HEK293T (cell line): Measurements from ENCODE around the gene SCYGR7.
A peak's percentile ranks its signal among the peaks of the same experiment; 100 is the strongest.

Experiments used
- CTCF ChIA-PET: fragments of 350-600 bp; formaldehyde crosslinking; extraction: SDS; loops from one replicate; lab custom pipeline; 2021; ENCODE audit warnings: antibody characterized with exemption, inconsistent platforms; lab: Yijun Ruan, JAX
- POLR2A ChIA-PET: fragments of 350-600 bp; formaldehyde crosslinking; extraction: SDS; loops from one replicate; lab custom pipeline; 2020; ENCODE audit warnings: antibody characterized with exemption, inconsistent platforms; lab: Yijun Ruan, JAX
- DNase-seq: peaks from one replicate; pipeline ENCODE4 v3.0.0; 2012; ENCODE audit warnings: mixed read lengths; ENCODE audit errors: extremely low spot score
- ARNT ChIP-seq: fragments of 450-650 bp; IDR thresholded peaks from 2 replicates; pipeline ENCODE4 v1.6.1; 2017; ENCODE audit warnings: mild to moderate bottlenecking
- BHLHE40 ChIP-seq: fragments of 450-650 bp; IDR thresholded peaks from 2 replicates; pipeline ENCODE4 v1.6.1; 2016; ENCODE audit warnings: mild to moderate bottlenecking, moderate library complexity, borderline replicate concordance
- CTBP1 ChIP-seq: fragments of 450-650 bp; IDR thresholded peaks from 2 replicates; pipeline ENCODE4 v1.6.1; 2016; ENCODE audit warnings: borderline replicate concordance
- ELF4 ChIP-seq: fragments of 450-650 bp; IDR thresholded peaks from 2 replicates; pipeline ENCODE4 v1.6.1; 2017; ENCODE audit warnings: antibody characterized with exemption
- FOXA1 ChIP-seq: fragments of 450-650 bp; IDR thresholded peaks from 2 replicates; pipeline ENCODE4 v1.6.1; 2016; ENCODE audit warnings: mild to moderate bottlenecking
- FOXK2 ChIP-seq: fragments of 450-650 bp; IDR thresholded peaks from 2 replicates; pipeline ENCODE4 v1.6.1; 2016; ENCODE audit warnings: mild to moderate bottlenecking
- FOXM1 ChIP-seq: fragments of 450-650 bp; IDR thresholded peaks from 2 replicates; pipeline ENCODE4 v1.6.1; 2017; ENCODE audit warnings: mild to moderate bottlenecking, borderline replicate concordance
- HDGF ChIP-seq: fragments of 450-650 bp; IDR thresholded peaks from 2 replicates; pipeline ENCODE4 v1.6.1; 2017; ENCODE audit warnings: antibody characterized with exemption, borderline replicate concordance
- L3MBTL2 ChIP-seq: fragments of 450-650 bp; conservative IDR thresholded peaks from 2 replicates; pipeline ENCODE4 v1.6.1; 2016; ENCODE audit warnings: mild to moderate bottlenecking
- LEF1 ChIP-seq: fragments of 450-650 bp; IDR thresholded peaks from 2 replicates; pipeline ENCODE4 v1.6.1; 2017; ENCODE audit warnings: mild to moderate bottlenecking, borderline replicate concordance
- NFRKB ChIP-seq: fragments of 450-650 bp; IDR thresholded peaks from 2 replicates; pipeline ENCODE4 v1.6.1; 2016; ENCODE audit warnings: mild to moderate bottlenecking, moderate library complexity
- SP1 ChIP-seq: fragments of 450-650 bp; IDR thresholded peaks from 2 replicates; pipeline ENCODE4 v1.6.1; 2017
- SUZ12 ChIP-seq: fragments of 450-650 bp; IDR thresholded peaks from 2 replicates; pipeline ENCODE4 v1.6.1; 2016; ENCODE audit warnings: mild to moderate bottlenecking
- TARDBP ChIP-seq: fragments of 450-650 bp; IDR thresholded peaks from 2 replicates; pipeline ENCODE4 v1.6.1; 2016
- ZNF384 ChIP-seq: fragments of 450-650 bp; IDR thresholded peaks from 2 replicates; pipeline ENCODE4 v1.6.1; 2016
- TF ChIP-seq, protein P1 (sequence below): fragments of 450-650 bp; IDR thresholded peaks from 2 replicates; pipeline ENCODE4 v1.6.1; 2016

SCYGR7 gene

DNA sequence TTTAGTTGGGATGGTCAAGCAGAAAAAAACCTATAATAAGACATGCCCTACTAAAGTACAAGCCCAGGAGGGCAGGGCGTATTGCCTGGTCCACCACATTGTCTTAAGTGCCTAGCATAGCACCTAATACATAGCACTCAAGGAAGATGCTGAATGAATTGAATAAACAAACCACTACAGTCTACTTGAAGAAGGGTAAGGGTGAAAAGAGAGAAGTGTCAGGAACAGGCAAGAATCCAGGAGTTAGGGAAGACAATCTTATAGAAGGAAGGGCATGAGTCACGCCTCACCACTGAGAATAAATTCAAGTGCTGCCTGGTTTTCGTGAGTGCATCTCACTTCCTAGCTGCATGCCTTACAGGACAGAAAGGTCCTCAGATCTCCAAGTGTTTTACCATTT is 24.2 kb upstream of the SCYGR7 start:
- ChIA-PET POLR2A (no interaction called here), CTCF (no interaction called here)
- TF ChIP-seq ZNF384: no peak
- no peak for TF ChIP-seq FOXK2
- TF ChIP-seq, protein P1, sequence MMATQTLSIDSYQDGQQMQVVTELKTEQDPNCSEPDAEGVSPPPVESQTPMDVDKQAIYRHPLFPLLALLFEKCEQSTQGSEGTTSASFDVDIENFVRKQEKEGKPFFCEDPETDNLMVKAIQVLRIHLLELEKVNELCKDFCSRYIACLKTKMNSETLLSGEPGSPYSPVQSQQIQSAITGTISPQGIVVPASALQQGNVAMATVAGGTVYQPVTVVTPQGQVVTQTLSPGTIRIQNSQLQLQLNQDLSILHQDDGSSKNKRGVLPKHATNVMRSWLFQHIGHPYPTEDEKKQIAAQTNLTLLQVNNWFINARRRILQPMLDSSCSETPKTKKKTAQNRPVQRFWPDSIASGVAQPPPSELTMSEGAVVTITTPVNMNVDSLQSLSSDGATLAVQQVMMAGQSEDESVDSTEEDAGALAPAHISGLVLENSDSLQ: no peak
- TF ChIP-seq BHLHE40: no peak
- TF ChIP-seq TARDBP: no peak
- no peak for TF ChIP-seq ARNT
- no peak for TF ChIP-seq FOXA1
- no peak for TF ChIP-seq SUZ12
- no peak for TF ChIP-seq FOXM1
- TF ChIP-seq L3MBTL2: no peak
- DNase-seq: no peak

DNA sequence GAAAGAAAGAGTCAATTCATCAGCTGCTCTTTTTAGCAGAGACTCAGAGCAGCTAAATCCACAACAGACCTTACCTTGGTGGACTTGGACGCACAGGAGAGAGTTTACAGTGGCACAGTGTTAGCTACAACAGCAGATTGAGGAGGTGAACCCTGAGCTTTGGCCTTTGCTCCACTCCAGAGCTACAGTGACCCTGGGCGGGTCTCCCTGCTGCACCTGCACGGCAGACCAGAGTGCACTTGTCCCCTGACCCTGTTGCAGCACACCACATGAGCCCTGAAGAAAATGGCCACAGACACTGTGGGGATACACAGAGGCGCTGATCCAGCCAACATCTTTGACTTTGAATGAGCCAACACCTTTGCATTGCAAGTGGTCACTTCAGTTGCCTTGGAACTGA is 21.3 kb upstream of the SCYGR7 start:
- no peak for DNase-seq
- TF ChIP-seq HDGF (no peak), FOXK2 (no peak), ELF4 (no peak), ZNF384 (no peak), NFRKB (no peak), FOXM1 (no peak), BHLHE40 (no peak), FOXA1 (no peak), L3MBTL2 (no peak), LEF1 (no peak), ARNT (no peak)
- POLR2A ChIA-PET: no interaction called here
- CTCF ChIA-PET: no interaction called here

DNA sequence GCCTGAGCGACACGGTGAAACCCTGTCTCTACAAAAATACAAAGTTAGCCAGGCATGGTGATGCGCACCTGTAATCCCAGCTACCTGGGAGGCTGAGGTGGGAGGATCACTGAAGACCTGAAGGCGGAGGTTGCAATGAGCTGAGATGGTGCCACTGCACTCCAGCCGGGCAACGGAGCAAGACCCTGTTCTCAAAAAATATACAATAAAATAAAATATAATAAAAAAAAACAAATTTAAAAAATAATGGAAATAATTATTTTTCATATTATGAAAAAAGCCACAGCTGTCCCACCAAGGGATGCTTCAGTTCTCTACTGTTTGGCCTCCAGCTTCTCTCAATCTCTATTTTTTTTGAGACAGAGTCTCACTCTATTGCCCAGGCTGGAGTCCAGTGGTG is 20.7 kb upstream of the SCYGR7 start:
- TF ChIP-seq TARDBP (no peak), CTBP1 (no peak), ZNF384 (no peak), SP1 (no peak), FOXA1 (no peak), ELF4 (no peak), L3MBTL2 (no peak), FOXM1 (no peak), LEF1 (no peak), ARNT (no peak)
- TF ChIP-seq, protein P1: no peak
- ChIA-PET CTCF (no interaction called here), POLR2A (no interaction called here)
- no peak for DNase-seq

DNA sequence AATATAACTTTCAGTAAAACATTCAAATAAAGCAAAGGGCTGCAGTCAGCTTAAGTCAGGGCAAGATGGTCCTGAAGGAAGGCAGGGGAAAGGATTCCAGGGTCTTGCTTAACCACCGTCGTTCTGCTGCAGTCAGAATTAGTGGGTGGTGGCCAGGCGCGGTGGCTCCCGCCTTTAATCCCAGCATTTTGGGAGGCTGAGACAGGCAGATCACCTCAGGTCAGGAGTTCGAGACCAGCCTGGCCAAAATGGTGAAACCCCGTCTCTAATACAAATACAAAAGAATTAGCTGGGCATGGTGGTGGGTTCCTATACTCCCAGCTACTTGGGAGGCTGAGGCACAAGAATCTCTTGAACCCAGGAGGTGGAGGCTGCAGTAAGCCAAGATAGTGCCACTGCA is 17.1 kb upstream of the SCYGR7 start:
- TF ChIP-seq ZNF384 (no peak), NFRKB (no peak), L3MBTL2 (no peak), FOXM1 (no peak), TARDBP (no peak), ARNT (no peak), FOXK2 (no peak), BHLHE40 (no peak), SP1 (no peak), ELF4 (no peak), FOXA1 (no peak), SUZ12 (no peak), LEF1 (no peak)
- TF ChIP-seq, protein P1: no peak
- ChIA-PET POLR2A (no interaction called here), CTCF (no interaction called here)
- DNase-seq: no peak

DNA sequence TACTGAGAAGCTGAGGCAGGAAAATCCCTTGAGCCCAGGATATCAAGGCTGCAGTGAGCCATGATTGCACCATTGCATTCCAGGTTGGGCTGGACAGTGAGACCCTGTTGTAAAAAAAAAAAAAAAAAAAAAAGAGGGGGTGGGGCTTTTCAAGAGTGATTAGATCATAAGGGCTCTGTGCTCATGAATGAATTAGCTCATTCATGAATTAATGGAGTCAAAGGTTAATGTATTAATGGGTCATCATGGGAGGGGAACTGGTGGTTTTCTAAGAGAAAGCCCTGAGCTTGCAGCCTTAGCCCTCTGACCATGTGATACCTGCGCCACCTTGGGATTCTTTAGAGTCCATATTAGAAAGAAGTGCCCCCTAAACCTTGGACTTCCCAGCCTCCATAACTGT is 14.8 kb upstream of the SCYGR7 start:
- CTCF ChIA-PET: interaction anchor here (1.5 kb wide), 1 partner anchor 55 kb away, joined by 3 read pairs; no protein-coding TSS in a partner anchor
- no peak for DNase-seq
- POLR2A ChIA-PET: no interaction called here
- TF ChIP-seq FOXK2: no peak
- peak; percentile 24; the same call in 1 of the 2 replicates for TF ChIP-seq ZNF384

DNA sequence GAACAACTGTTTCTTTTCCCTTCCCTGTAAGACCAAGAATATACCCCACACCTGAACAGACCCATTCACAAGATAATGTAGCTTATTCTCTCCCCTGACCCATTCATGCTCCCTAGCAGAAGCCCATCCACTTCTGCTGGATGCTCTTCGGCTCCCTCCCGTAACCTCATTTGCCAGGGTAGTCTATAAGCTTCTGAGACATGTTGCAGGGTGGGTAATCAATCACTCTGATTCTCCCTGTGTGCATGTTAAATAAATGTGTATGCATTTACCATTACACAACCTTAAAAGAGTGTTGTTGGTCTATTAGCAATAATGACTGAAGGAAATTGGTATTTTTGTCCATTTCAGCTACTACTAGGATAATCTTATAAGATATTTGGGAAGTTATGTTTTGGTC is 11.6 kb upstream of the SCYGR7 start:
- POLR2A ChIA-PET: no interaction called here
- DNase-seq: no peak

More for the DNA sequence above, 11.6 kb upstream of the SCYGR7 start:
- CTCF ChIA-PET: interaction anchor here (0.7 kb wide), 1 partner anchor 23 kb away, joined by 4 read pairs; no protein-coding TSS in a partner anchor
- no peak for TF ChIP-seq FOXA1
- TF ChIP-seq SUZ12: no peak
- TF ChIP-seq CTBP1: no peak
- TF ChIP-seq HDGF: no peak
